Brain microvascular endothelial cell (primary cell): ENCODE measurements around the gene TACO1.

Source experiments
- DNase-seq: peaks from one replicate; pipeline ENCODE4 v3.0.0-alpha.2; 2020
- H3K27ac ChIP-seq: fragments of 250-450 bp; sonication (Bioruptor Pico); 2 replicates; pipeline ENCODE4 v1.5.1; 2020; ENCODE audit warnings: mild to moderate bottlenecking, moderate library complexity
- H3K27me3 ChIP-seq: fragments of 250-450 bp; sonication (Bioruptor Pico); replicated peaks from 2 replicates; pipeline ENCODE4 v1.5.1; 2020; ENCODE audit warnings: mild to moderate bottlenecking
- H3K36me3 ChIP-seq: fragments of 250-450 bp; sonication (Bioruptor Pico); replicated peaks from 2 replicates; pipeline ENCODE4 v1.5.1; 2020; ENCODE audit warnings: mild to moderate bottlenecking
- H3K4me3 ChIP-seq: 2 replicates; pipeline ENCODE4 v1.5.1; 2011; ENCODE audit warnings: low read depth, mild to moderate bottlenecking, control low read depth, low read length, moderate library complexity
- in situ Hi-C: cut with HindIII; loops from 2 replicates; pipeline ENCODE4 v1.10.0; 2017; ENCODE audit warnings: low sequenced_read_pairs, low pct_ligation_motif_present
- TF ChIP-seq, protein P1 (sequence below): IDR thresholded peaks from 2 replicates; pipeline ENCODE4 v1.5.1; 2011; ENCODE audit warnings: low read depth, mild to moderate bottlenecking, moderate library complexity, low read length, control low read depth, inconsistent platforms; ENCODE audit errors: missing control alignments

The TACO1 gene

DNA sequence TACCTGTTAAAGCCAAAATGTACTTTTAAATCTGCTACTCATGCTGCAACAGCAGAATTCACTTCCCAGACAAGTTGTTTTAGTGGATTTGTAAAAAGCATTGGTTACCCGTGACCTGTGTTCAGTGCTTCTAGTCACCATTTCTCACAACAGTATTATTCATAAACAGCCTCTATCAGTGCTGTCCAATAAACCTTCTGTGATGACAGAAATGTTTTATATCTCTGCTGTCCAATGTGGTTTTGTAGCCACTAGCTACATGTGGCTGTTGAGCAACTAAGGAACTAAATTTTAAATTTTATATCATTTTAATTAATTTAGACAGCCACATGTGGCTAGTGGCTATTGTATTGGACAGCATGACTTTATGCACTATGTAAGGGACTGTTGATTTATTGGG is 34.1 kb downstream of the TACO1 start:
- TF ChIP-seq, protein P1, sequence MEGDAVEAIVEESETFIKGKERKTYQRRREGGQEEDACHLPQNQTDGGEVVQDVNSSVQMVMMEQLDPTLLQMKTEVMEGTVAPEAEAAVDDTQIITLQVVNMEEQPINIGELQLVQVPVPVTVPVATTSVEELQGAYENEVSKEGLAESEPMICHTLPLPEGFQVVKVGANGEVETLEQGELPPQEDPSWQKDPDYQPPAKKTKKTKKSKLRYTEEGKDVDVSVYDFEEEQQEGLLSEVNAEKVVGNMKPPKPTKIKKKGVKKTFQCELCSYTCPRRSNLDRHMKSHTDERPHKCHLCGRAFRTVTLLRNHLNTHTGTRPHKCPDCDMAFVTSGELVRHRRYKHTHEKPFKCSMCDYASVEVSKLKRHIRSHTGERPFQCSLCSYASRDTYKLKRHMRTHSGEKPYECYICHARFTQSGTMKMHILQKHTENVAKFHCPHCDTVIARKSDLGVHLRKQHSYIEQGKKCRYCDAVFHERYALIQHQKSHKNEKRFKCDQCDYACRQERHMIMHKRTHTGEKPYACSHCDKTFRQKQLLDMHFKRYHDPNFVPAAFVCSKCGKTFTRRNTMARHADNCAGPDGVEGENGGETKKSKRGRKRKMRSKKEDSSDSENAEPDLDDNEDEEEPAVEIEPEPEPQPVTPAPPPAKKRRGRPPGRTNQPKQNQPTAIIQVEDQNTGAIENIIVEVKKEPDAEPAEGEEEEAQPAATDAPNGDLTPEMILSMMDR = no peak
- in situ Hi-C loops = no loop called here
- Histone ChIP-seq H3K27me3 (no peaks in the 10 kb centered on the region), H3K36me3 (peaks cover 13% of the 10 kb centered on the region), H3K4me3 (no peak overlapping the region), H3K27ac (no peak overlapping the region)
- DNase-seq = no peak

DNA sequence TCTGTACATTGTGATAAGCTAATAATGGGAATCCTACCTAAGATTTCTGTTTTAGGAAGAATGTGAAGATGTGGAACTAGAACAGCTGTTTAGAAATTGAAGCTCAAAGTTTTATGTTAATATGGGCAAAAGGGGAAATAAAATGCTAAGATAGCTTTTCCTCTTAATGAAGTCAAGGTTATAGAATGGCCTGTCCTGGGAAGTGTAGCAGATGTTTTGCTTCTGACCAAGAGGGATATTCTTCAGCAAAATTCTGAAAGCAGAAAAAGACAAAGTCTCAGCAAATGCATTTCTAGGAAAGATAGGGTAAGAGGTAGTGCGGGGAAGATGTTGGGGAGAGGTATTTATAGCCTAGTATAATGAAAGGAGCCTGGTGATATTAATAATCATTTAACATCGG is 34.6 kb downstream of the TACO1 start:
- no peaks in the 10 kb centered on the region for H3K27me3 ChIP-seq
- TF ChIP-seq, protein P1 = no peak
- in situ Hi-C loops = no loop called here
- H3K4me3 ChIP-seq = no peak overlapping the region
- DNase-seq = no peak
- H3K36me3 ChIP-seq = peaks cover 13% of the 10 kb centered on the region
- H3K27ac ChIP-seq = no peak overlapping the region

DNA sequence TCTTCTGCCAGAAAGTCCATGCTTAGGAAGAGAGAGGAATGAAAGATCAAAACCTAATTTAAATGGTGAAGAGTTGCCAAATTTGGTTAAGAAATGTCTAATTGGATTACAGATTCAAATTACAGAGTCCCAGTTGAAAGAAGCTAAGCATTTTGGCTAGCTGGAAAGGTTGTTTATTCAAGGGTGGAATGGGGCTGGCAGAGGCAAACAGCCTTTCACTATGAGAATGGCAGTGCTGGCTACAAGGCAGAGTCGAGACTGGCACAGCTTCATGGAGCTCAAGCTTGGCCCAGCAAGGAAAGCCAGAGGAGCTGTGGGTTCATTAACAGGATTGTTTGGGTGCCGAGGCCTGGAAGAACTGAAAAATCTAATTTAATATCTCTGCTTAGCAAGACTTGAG is 35.1 kb downstream of the TACO1 start:
- Histone ChIP-seq H3K27ac (no peak overlapping the region), H3K36me3 (peaks cover 13% of the 10 kb centered on the region), H3K27me3 (no peaks in the 10 kb centered on the region), H3K4me3 (no peak overlapping the region)
- no peak for DNase-seq
- TF ChIP-seq, protein P1 = no peak
- in situ Hi-C loops = no loop called here

DNA sequence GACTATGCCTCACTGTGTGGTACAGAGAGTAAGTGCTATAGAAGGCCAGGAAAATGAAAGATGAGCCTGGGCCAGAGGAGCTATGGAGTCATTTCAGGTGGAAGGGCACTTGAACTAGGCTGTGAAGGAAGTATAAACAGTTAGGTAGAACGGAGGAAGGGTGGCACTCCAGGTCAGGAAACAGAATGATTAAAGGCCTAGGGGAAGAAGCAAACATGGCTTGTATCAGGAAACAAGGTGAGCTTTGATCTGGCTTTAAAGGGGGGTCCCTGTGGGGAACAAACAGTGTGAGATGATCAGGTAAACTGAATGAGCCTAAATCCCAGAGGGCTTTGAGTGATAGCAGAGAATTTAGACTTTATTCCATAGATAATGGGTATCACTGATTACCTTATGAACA is 38.4 kb downstream of the TACO1 start:
- in situ Hi-C loops = no loop called here
- Histone ChIP-seq H3K36me3 (peaks cover 8% of the 10 kb centered on the region), H3K4me3 (no peak overlapping the region), H3K27ac (no peak overlapping the region), H3K27me3 (no peaks in the 10 kb centered on the region)
- TF ChIP-seq, protein P1 = no peak
- no peak for DNase-seq

DNA sequence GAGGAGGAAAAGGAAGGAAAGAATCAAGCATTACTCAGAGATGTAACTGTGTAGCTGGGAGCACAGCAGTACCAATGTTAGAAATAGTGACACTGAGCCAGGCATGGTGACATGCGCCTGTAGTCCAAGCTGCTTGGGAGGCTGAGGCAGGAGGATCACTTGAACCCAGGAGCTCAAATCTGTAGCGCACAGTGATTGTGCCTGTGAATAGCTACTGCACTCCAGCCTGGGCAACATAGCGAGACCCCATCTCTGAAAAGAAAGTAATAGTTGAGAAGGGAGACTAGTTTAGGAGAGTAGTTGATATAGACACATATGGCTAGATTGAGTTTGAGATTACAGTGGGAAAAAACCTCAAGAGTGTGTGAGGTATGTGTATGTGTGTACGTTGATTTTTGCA is 39.3 kb downstream of the TACO1 start:
- in situ Hi-C loops = no loop called here
- no peak for DNase-seq
- TF ChIP-seq, protein P1 = no peak
- Histone ChIP-seq H3K4me3 (no peak overlapping the region), H3K36me3 (peaks cover 8% of the 10 kb centered on the region), H3K27me3 (no peaks in the 10 kb centered on the region), H3K27ac (no peak overlapping the region)

DNA sequence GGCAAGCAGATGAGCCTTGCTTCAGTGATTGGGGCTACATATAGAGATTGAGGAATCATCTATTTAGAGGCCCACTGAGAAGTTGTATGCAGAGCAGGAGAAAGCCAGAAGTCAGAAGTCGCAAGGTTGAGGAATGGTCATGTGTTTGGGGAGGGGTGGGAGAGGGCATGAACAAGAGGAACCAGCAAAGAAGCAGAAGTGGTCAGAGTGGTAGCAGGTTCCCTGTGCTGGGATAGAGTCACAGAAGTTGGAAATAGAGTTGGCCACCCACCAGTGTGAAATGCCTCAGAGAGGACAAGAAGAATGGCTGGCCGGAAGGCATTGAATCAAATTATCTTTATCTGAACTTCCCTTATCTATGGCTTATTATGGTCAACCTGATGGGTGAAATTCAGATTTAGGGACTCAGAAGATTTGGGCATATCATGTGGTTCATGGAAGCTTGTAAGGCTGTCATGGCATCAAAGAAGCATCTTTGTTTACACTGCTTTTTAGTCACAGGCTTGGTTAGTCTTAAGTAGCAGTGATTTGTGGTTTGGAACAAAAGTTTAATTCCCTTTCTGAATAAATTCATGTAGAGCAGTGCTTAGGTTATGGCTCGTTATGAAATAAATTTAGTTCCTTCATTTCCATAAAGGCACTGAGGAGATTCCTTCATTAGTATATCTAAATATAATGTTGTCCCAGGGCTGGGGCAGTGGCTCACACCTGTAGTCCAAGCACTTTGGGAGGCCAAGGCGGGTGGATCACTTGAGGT is 41.2 kb downstream of the TACO1 start:
- no peak for DNase-seq
- H3K4me3 ChIP-seq = no peak overlapping the region
- in situ Hi-C loops = no loop called here
- TF ChIP-seq, protein P1 = no peak
- peaks cover 3% of the 10 kb centered on the region for H3K36me3 ChIP-seq
- H3K27me3 ChIP-seq = no peaks in the 10 kb centered on the region
- H3K27ac ChIP-seq = no peak overlapping the region
